Nucleus accumbens (tissue), 56 donors: ENCODE results near the gene TGM3.

ENCODE experiments used
- DNase-seq, 56 donors: peaks; one replicate each; lab custom pipeline; 2025; lab: John Stamatoyannopoulos, UW

TGM3 gene

GRCh38 chr20:2373098-2373497 is 77.3 kb downstream of the TGM3 start:
- no peak for DNase-seq

- no peak for DNase-seq
Observed at GRCh38 chr20:2374346-2375125, 78.7 kb downstream of the TGM3 start.

- no peak for DNase-seq
Observed at GRCh38 chr20:2378893-2379292, 83.1 kb downstream of the TGM3 start.

- no peak for DNase-seq
Observed at GRCh38 chr20:2379511-2380229, 83.9 kb downstream of the TGM3 start.

GRCh38 chr20:2380601-2381000 is 84.8 kb downstream of the TGM3 start, which contains the start of gene TGM6:
TSS of gene TGM6 (plus strand) at chr20:2380901. CDS start at chr20:2380969, 68 bp downstream.
- DNase-seq: no peak

GRCh38 chr20:2381303-2381702 is 85.5 kb downstream of the TGM3 start:
- DNase-seq: no peak

GRCh38 chr20:2382833-2383232 is 87.0 kb downstream of the TGM3 start:
- DNase-seq: no peak

GRCh38 chr20:2385026-2385425 is 89.2 kb downstream of the TGM3 start:
- no peak for DNase-seq

- DNase-seq: no peak
Observed at GRCh38 chr20:2385496-2385895, 89.7 kb downstream of the TGM3 start.

GRCh38 chr20:2386516-2387179 is 90.8 kb downstream of the TGM3 start:
- DNase-seq: no peak

GRCh38 chr20:2387180-2387577 is 91.4 kb downstream of the TGM3 start:
- DNase-seq: no peak

GRCh38 chr20:2387580-2387979 is 91.8 kb downstream of the TGM3 start:
- DNase-seq: no peak
